ENCODE measurements around the gene CCR5.

CCR5 gene

DNA sequence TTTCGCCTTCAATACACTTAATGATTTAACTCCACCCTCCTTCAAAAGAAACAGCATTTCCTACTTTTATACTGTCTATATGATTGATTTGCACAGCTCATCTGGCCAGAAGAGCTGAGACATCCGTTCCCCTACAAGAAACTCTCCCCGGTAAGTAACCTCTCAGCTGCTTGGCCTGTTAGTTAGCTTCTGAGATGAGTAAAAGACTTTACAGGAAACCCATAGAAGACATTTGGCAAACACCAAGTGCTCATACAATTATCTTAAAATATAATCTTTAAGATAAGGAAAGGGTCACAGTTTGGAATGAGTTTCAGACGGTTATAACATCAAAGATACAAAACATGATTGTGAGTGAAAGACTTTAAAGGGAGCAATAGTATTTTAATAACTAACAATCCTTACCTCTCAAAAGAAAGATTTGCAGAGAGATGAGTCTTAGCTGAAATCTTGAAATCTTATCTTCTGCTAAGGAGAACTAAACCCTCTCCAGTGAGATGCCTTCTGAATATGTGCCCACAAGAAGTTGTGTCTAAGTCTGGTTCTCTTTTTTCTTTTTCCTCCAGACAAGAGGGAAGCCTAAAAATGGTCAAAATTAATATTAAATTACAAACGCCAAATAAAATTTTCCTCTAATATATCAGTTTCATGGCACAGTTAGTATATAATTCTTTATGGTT, at the start of gene CCR5:
TSS of gene CCR5 (plus strand) at position 108 of the 680 bp plus-strand sequence. CDS start 1,957 bp downstream, outside the sequence.
- TF ChIP-seq, protein P1, sequence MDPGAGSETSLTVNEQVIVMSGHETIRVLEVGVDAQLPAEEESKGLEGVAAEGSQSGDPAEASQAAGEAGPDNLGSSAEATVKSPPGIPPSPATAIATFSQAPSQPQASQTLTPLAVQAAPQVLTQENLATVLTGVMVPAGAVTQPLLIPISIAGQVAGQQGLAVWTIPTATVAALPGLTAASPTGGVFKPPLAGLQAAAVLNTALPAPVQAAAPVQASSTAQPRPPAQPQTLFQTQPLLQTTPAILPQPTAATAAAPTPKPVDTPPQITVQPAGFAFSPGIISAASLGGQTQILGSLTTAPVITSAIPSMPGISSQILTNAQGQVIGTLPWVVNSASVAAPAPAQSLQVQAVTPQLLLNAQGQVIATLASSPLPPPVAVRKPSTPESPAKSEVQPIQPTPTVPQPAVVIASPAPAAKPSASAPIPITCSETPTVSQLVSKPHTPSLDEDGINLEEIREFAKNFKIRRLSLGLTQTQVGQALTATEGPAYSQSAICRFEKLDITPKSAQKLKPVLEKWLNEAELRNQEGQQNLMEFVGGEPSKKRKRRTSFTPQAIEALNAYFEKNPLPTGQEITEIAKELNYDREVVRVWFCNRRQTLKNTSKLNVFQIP (CRISPR knock-in tag; IDR thresholded peaks at IDR 0.05; ENCODE audit: borderline replicate concordance, low read depth) = no peak
- TF ChIP-seq ZNF565 (CRISPR knock-in tag; conservative IDR thresholded peaks at IDR 0.05; ENCODE audit: low read depth) (no peak), BACH2 (CRISPR knock-in tag; IDR thresholded peaks at IDR 0.05; ENCODE audit: borderline replicate concordance) (no peak)
- no peak for ATAC-seq

DNA sequence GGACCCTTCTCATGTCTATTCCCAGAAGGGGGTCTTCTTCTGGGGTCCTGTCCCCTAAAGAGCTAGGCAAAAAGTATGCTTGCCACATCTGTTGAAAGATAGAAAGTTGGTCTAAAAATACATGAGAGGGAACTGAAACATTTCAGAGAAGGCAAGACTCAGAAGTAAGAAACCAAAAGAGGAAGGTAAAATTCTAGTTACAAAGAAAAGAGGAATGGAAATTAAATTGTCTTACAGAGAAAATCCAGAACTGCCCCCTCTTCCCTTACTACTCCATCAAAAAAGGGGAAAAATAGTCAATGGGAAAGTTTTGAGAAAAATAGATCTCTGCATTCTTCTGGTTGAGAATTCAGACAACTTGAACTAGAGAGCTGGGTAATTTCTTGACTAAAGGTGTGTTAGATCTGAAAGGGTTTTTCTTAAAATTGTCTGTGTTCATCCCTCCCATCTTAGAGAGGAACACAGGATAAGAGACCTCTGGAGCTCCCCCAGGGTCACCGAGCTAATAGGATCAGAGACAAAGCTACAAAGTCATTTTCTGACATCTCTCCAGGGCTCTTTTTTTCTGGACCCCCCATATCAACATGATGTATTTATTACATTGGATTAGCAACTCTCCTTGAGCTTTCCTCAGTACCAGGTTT, 49.2 kb upstream of the CCR5 start:
- ATAC-seq = no peak

GRCh38 chr3:46324036-46324435, 46.7 kb upstream of the CCR5 start:
- no peak for ATAC-seq
- TF ChIP-seq ISL1 (CRISPR knock-in tag; IDR thresholded peaks at IDR 0.05) (no peak), PPARA (CRISPR knock-in tag; IDR thresholded peaks at IDR 0.05; ENCODE audit: borderline replicate concordance) (no peak), GLIS3 (CRISPR knock-in tag; IDR thresholded peaks at IDR 0.05) (no peak), BACH2 (CRISPR knock-in tag; IDR thresholded peaks at IDR 0.05; ENCODE audit: borderline replicate concordance) (no peak), TCF4 (CRISPR knock-in tag; IDR thresholded peaks at IDR 0.05; ENCODE audit: borderline replicate concordance) (no peak), ZFP30 (CRISPR knock-in tag; IDR thresholded peaks at IDR 0.05) (no peak), RARB (CRISPR knock-in tag; IDR thresholded peaks at IDR 0.05) (no peak), CSRNP3 (CRISPR knock-in tag; IDR thresholded peaks at IDR 0.05) (no peak), CSDC2 (CRISPR knock-in tag; IDR thresholded peaks at IDR 0.05) (no peak), ZNF565 (CRISPR knock-in tag; conservative IDR thresholded peaks at IDR 0.05; ENCODE audit: low read depth) (no peak), SNAI2 (CRISPR knock-in tag; IDR thresholded peaks at IDR 0.05) (no peak), OSR1 (CRISPR knock-in tag; IDR thresholded peaks at IDR 0.05) (no peak), TOX (CRISPR knock-in tag; IDR thresholded peaks at IDR 0.05; ENCODE audit: borderline replicate concordance) (no peak), ESRRG (CRISPR knock-in tag; IDR thresholded peaks at IDR 0.05) (no peak), ZFP3 (CRISPR knock-in tag; IDR thresholded peaks at IDR 0.05) (no peak), ARNTL (CRISPR knock-in tag; IDR thresholded peaks at IDR 0.05; ENCODE audit: borderline replicate concordance, low read depth) (no peak)

More for the DNA sequence above, 49.2 kb upstream of the CCR5 start:
- TF ChIP-seq ZFP3 (CRISPR knock-in tag; IDR thresholded peaks at IDR 0.05) = no peak
- TF ChIP-seq BACH2 (CRISPR knock-in tag; IDR thresholded peaks at IDR 0.05; ENCODE audit: borderline replicate concordance) = no peak
- no peak for TF ChIP-seq ZC3H10 (CRISPR knock-in tag; IDR thresholded peaks at IDR 0.05)
- TF ChIP-seq ISL1 (CRISPR knock-in tag; IDR thresholded peaks at IDR 0.05) = no peak
- no peak for TF ChIP-seq TSHZ2 (CRISPR knock-in tag; IDR thresholded peaks at IDR 0.05)
- no peak for TF ChIP-seq OSR1 (CRISPR knock-in tag; IDR thresholded peaks at IDR 0.05)
- no peak for TF ChIP-seq TOX (CRISPR knock-in tag; IDR thresholded peaks at IDR 0.05; ENCODE audit: borderline replicate concordance)
- TF ChIP-seq ZNF8 (CRISPR knock-in tag; IDR thresholded peaks at IDR 0.05) = no peak
- no peak for TF ChIP-seq RARB (CRISPR knock-in tag; IDR thresholded peaks at IDR 0.05)
- TF ChIP-seq, protein P2, sequence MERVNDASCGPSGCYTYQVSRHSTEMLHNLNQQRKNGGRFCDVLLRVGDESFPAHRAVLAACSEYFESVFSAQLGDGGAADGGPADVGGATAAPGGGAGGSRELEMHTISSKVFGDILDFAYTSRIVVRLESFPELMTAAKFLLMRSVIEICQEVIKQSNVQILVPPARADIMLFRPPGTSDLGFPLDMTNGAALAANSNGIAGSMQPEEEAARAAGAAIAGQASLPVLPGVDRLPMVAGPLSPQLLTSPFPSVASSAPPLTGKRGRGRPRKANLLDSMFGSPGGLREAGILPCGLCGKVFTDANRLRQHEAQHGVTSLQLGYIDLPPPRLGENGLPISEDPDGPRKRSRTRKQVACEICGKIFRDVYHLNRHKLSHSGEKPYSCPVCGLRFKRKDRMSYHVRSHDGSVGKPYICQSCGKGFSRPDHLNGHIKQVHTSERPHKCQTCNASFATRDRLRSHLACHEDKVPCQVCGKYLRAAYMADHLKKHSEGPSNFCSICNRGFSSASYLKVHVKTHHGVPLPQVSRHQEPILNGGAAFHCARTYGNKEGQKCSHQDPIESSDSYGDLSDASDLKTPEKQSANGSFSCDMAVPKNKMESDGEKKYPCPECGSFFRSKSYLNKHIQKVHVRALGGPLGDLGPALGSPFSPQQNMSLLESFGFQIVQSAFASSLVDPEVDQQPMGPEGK (CRISPR knock-in tag; IDR thresholded peaks at IDR 0.05; ENCODE audit: borderline replicate concordance) = no peak
- TF ChIP-seq SNAI2 (CRISPR knock-in tag; IDR thresholded peaks at IDR 0.05) = no peak
- TF ChIP-seq ZNF565 (CRISPR knock-in tag; conservative IDR thresholded peaks at IDR 0.05; ENCODE audit: low read depth) = no peak

Measured in SK-N-SH treated with all-trans-retinoic acid at 6 μM for 48 hours (cell line).